RPMI8226 (cell line): ENCODE measurements around the gene RITA1.

ENCODE experiments used
- DNase-seq: peaks from one replicate; pipeline ENCODE4 v3.0.0-alpha.2; 2015

Gene RITA1

DNA sequence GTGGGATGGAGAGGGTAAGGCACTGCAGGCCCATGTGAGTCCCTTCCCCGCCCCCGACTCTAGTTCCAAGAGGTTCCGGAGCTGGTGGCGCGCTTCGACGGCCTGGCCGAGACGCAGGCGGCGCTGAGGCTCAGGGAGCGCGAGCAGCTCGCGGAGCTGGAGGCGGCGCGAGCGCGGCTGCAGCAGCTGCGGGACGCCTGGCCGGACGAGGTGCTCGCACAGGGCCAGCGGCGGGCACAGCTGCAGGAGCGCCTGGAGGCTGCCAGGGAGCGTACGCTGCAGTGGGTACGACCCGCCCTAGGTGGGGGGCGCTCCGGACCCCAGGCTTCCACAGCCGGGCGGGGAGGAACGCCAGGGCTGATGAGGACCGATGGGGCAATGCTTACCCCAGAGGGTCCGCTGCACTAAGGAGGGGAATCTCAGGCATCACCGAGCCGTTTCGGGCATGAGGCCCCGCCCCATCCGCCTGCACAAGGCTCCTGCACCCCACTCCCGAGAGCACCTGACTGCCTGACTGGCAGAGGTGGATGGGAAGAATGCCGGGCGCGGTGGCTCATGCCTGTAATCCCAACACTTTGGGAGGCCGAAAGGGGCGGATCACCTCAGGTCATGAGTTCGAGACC is 31.1 kb upstream of the RITA1 start:
- peak; percentile 73 for DNase-seq

DNA sequence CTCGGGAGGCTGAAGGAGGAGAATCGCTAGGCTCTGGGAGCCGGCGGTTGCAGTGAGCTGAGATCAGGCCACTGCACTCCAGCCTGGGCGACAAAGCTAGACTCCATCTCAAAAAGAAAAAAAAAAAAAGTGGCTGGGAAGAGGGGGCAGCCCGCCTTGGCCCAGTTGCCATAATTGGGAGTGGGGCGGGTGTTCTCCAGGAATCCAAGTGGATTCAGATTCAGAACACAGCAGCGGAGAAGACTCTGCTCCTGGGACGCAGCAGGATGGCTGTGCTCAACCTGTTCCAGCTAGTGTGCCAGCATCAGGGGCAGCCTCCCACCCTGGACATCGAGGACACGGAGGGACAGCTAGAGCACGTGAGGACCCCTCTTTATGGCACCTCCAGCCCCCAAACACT is 30.5 kb upstream of the RITA1 start:
- no peak for DNase-seq

DNA sequence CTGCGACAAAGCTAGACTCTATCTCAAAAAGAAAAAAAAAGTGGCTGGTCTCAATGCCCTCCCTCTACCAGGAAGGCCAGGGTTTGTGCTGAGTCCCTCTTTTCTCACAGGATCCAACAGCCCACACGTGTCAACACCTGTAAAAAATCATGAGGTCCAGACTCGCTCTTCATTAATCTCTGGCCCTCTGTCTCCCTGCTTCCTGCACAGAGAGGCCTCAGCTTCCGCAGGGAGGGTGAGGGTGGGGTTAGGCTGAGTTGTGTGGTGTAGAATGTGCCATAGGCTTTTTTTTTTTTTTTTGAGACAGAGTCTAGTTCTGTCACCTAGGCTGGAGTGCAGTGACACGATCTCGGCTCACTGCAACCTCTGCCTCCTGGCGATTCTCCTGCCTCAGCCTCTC is 29.9 kb upstream of the RITA1 start:
- peak; percentile 24 for DNase-seq

DNA sequence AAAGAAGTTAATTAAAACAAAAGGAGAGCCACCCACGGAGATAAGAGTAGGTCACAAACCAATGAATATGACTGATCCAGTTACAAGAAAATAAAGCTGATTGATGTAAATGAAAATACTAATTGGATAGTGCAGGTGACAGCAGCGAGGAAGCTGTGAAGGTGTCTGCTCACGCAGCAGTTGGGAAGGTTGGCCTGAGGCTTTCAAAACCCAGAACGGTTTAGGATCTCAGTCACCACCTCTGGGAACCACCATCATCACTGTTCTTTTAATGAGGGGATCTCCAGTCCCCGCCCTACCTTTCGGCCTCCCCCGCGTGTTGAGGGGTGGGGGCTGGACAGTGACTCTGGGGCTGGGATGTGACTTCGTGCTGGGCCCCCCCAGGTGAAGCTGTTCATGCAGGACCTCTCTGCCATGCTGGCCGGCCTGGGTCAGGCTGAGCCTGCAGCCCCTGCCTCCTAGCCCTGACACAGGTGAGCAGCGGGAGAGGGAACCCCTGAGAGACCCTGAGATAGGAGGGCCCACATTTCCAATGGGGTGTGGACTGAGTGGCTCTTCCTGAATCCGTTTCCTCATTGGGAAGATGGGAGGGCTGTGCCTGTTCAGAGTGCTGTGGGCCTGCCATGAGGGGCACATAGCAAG is 28.2 kb upstream of the RITA1 start:
- no peak for DNase-seq

DNA sequence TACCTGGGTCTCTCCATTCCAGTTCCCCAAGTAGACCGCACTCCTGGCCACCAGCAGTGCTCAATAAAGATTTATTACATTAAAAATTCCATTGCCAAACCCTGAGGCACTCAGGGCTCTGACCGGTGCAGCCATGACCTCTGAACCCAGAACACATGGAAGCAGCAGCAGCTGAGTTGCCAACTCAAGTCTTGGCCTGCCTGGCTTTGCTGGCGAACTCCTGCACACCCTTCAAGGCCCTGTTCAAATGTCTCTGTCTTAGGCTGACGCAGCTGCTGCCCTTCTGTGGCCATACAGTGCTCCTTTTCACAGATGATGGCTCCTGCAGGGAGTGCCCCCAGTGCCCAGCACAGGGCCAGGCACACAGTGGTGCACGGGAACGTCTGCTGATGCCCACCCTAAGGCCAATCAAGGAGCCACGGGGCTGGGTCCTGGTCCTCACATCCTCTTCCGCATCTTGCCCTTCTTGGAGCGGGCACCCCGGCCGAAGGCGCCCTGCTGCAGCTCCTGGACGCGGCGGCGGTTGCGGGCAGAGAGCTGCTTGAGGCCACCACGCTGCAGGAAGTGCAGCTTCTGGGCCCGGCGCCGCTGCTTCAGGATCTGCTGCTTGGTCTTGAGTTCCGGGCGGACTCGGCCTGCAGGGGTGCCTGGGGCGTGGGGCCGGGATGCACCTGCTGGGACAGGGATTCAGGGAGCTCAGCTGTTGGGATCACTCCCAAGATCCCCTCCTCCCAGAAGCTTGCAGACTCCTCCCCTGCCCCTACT is 26.9 kb upstream of the RITA1 start:
- no peak for DNase-seq

DNA sequence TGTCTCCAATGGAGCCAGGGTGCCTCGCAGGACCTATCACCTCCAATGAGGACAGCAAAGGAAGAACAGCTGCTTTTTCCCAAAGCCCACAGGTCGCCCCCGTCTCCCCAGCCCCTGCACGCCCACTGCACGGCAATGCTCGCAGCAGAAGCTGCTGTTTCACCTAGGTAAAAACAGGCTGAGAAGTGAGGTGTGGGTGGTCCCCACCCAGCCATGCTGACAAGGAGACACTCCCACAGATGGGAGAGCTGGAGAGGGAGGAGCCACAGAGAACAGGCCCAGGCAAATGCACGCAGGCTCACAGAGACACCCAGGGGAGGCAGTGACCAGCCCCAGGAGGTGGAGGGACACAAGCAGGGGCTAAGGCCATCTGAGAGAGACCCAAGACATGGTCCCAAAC is 25.6 kb upstream of the RITA1 start:
- DNase-seq = no peak

DNA sequence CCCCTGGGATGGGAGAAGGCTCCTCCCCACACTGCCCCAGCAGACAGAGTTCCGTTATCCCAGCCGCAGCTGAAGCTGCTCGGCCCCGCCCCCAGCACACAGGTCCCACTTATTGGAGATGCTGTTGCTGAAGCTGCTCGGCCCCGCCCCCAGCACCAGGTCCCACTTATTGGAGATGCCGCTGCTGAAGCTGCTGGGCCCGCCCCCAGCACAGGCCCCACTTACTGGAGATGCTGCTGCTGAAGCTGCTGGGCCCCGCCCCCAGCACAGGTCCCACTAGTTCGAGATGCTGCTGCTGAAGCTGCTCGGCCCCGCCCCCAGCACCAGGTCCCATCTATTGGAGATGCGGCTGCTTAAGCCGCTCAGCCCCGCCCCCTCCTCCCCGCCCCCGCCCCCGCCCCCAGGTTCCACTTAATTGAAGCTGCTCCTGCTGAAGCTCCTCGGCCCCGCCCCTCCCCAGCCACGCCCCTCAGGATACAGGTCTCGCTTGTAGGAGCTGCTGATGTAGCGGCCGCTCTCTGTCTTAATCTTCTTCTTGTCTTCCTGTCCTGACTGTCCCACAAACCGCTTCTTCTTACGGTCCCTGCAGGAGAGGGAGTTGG is 24.0 kb upstream of the RITA1 start:
- no peak for DNase-seq

DNA sequence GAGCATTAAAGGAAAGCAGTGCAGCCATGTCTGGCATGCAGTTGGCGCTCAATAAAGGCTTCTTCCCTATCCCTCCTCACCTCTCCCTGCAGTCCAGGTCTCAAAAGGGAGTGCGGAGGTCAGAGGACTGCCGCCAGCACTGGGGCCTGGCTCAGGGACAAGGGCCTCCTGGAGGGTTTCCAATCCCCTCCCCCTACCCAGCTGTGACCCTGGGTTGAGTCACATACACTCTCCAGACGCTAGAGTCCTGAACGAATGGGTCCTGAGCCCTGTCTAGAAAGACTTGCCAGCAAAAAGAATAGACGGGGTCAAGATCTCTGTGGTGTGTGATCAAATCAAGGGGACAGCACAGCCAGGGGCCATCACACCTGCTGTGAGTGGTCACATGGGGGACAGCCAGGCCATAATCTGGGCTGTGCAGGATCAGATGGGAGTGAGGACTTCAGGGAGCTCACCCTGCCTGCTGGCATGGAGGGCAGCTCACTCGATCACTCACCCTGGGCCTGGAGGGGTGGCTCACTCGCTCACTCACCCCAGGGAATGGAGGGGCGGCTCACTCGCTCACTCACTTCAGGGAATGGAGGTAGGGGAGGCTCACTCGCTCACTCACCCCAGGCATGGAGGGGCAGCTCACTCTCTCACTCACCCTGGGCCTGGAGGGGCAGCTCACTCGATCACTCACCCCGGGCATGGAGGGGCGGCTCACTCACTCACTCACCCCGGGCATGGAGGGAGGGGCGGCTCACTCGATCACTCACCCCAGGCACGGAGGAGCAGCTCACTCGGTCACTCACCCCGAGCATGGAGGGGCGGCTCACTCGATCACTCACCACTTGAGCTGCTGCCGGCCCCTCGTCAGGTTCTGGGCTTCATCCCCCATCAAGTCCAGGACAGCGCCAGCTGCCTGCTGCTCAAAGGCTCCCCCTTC is 23.2 kb upstream of the RITA1 start:
- DNase-seq = no peak

DNA sequence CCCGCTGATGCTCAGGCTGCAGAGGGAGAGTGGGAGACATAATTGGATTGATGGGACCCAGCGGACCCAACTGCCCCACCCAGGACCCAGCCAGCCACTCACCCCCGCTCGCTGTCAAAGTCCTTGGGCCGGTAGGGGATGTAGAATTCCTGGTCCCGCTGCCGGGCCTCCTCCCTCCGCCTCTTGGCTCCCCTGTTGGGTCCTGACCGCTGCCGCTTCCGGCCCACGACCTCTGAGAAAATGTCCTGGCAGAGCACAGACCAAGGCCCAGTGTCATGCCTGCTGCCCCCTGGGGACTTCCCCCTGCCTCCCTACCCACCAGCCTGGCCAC is 22.5 kb upstream of the RITA1 start:
- no peak for DNase-seq

DNA sequence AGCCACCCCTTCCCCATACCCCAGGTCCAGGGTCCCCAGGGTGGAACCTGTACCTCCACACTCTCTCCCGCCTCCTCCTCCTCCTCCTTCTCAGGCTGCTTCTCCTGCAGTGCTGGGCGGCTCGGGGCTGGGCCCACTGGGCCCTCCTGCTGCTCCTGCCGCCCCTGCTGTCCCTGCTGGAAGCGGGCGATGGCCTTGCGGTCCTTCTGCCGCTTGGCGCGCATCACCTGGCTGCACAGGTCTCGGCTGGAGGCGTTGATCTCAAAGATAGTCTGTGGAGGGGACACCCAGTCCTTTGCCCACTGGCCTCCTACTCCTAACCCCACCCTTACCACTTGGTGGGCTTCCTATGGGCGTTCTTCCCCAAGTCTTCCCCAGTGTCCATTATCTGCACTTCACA is 21.5 kb upstream of the RITA1 start:
- no peak for DNase-seq

DNA sequence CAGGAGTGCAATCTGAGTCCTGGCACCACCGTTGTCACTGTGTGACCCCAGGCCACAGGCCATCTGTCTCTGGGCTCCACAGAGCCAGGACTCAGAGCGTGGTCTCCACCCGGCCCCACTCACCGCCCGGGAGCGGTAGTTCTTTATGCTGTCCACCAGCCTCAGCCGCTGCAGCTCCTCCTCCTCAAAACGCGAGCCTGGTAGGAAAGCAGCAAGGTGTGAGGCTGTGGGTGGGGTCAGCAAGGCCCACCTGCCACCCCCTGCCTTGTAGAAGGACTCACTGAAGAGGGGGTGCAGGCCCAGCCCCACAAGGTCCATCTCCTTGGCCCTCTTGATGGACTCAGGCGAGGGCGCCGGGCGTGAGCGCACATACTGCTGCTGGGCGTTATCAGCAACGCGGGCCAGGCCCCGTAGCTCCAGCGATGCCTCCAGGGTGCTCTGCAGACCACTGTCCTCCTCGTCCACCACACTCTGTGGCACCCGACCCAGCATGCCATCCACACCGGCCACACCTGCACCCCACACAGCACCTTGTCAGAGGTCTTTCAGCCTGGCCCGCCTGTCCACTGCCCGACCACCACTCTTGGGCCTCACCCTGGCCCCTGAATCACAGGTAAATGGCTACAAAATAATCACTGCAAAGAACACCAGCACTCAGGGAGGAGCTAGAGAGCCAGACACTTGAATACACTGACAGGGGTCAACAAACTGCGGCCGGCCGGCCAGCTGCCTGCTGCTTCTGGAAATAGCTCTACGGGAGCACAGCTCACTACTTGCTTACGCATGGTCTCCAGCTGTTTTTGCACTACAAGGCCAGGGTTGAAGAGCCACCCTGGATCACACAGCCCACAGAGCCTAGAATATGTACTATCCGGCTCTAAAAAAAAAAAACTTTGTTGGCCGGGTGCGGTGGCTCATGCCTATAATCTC is 19.7 kb upstream of the RITA1 start:
- DNase-seq = no peak

DNA sequence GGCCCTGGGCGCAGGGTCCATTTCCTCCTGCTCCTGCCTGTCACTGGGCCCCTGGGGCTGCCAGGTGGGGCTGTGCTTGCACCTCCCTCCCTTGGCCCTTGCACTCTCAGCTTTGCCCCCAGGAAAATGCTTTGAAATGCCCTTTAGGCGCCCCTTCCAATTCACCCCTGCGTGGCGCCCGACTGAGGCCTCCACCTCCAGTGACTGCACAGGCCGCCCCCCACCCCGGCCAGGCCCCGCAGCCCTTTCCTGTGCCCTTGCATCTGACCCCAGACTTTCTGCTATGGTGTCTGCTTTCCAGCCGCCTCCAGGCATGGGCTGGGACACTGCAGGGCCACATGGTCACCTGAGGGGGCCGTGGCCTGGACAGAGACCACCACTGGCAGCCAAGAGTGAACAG is 17.7 kb upstream of the RITA1 start:
- DNase-seq = no peak

DNA sequence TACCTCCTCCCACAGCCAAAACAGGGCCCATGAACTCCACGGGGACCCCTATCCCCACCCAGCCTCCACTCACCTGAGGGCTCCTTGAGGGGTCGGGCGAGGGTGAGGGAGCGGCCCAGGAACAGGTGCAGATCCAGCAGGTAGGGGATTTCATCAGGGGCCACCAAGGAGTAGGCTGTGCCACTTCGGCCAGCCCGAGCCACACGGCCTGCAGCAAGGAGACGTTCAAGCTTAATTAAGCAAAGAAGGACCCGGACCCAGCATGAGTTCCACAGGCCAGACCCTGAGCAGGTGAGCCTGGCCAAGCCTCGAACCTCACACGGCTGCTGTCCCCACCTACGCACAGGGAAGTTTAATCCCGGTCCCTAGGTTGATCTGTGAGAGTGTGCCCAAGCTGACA is 15.8 kb upstream of the RITA1 start:
- DNase-seq = no peak

DNA sequence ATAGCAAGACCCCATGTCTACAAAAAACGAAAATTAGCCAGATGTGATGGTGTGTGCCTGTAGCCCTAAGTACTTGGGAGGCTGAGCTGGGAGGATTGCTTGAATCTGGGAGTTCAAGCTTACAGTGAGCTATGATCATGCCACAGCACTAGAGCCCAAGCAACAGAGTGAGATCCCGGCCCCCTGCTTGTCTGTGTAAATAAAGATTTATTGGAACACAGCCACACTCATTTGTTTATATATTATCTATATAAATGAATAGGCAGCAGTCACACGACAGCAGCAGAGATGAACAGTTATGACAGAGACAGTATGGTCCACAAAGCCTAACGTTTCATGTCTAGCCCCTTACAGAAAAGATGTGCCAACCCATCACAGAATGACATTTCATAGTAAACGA is 15.1 kb upstream of the RITA1 start:
- no peak for DNase-seq

DNA sequence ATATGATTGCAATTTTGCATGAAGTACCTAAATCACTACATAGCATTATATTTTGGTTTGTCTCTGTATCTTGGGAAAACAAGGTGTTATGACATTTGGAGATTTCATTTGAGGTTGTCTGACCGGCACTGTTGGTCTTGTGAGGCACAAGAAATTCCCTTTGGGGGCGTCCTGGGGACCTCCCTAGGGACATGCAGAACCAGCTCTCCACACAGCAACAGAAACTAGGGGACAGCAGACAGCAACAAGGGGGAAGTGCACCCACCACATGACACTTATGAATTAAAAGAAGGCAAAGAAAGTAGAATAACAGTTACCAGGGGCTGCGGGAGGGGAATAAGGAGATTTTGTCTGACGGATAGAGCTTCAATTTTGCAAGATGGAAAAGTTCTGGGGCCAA is 14.6 kb upstream of the RITA1 start:
- no peak for DNase-seq

DNA sequence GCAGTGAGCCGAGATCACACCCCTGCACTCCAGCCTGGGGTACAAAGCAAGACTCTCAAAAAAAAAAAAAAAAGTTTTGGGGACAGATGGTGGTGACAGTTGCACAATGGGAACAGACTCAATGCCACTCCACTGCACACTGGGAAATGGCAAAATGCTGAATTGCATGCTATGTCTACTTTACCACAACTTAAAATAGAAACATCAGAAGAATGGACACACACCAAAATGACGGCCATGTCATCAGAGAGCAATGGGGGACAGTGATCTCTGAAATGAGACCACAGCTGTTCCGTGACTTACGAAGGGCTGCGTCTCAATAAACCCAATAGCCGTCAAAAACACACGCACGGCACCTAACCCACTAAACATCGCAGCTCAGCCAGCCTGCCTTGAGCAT is 14.0 kb upstream of the RITA1 start:
- no peak for DNase-seq

DNA sequence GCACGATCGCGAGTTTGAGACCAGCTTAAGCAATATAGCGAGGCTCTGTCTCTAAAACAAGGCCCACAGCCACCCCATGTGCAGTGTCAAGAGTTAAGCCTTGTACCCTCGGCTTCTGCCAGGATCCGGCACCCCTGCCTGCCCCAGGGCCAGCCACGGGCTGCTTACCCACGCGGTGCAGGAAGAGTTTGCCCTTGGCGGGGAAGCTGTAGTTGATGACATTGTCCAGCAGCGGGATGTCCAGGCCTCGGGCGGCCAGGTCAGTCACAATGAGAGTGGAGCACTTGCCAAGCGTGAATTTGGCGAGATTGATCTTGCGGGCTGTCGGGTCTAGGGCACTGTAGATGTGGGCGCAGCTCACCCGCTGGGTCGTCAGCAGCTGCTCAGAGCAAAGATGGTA is 13.3 kb upstream of the RITA1 start:
- no peak for DNase-seq

DNA sequence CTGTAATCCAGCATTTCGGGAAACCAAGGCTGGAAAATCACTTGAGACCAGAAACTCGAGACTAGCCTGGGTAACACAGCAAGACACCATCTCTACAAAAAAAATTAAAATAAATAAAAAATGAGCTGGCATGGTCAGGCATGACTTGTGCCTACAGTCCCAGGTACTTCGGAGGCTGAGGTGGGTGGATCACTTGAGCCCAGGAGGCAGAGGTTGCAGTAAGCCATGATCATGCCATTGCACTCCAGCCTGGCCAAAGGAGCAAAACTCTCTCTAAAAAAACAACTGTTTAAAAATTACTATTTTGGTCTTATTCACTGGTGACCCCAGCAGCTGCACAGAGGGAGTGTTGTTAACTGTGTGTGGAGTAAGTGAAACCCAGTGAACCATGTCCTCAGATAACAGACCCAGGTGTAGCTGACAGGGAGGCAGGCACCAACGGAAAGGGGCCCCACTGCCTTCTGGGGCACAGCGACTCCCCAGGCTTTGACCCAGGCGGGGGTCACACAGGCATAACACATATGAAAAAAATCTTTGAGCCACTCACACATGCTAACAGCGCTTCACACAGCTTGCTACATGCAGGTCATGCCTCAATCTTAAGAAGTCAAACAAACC is 12.3 kb upstream of the RITA1 start:
- DNase-seq = no peak

DNA sequence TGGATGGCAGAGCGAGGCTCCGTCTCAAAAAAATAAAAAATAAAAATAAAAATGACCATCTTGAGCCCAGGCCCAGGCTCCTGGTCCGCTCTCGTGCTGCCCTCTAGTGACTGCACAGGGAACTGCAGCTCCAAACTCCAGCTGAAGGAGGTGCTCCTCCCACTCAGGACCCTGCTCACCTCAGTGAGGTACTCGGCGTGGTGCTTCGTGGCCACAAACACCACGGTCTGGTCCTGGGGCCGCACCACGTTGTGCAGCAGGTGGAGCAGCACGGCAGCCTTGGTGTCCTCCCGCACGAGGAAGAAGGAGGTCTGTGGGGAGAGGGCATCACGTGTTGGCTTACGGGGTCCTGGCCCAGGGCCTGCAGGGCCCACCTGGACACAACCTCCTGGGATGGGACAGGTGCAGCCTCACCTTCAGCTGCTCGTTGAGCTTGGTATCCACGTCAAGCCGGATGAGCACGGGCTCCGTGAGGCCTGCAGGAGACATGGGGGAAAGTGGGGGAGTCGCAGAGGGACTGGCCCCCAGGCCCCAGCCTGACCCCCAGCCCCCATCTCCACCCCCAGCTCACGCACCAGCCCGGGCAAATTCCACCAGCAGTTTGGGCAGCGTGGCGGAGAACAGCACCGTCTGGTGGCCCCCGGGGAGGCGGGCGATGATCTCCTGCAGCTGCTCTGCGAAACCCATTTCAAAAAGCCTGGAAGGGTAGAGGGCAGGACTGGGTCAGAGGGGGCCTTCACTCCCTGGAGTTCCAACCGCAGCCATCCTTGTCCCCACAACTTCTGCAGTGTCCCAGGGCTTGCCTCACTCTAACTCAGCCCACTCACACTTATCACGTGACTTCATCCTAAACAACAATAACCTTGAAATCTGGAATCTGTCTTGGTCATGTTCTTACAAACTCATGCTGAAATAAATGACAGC is 10.8 kb upstream of the RITA1 start:
- peak; percentile 77 for DNase-seq

DNA sequence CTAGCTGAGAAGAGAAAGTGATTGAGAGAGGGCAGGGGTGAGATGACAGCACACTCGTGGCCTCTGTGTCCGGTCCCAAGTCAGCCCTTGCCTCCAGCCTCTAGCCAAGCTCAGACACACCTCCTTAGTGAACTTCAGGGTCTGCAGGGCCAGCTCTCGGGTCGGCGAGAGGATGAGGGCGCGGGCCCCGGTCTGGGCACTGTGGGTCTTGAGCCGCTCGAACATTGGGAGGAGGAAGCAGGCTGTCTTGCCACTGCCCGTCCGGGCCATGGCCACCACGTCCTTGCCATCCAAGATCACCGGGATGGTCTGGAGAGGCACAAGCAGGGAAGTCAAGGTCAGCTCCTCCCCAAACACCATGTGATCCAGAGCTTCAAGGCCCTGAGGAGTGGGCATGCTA is 6.5 kb upstream of the RITA1 start:
- DNase-seq = no peak
